ENCODE data around the gene CD48.
"Not testable (repeated sequence)": the region's sequence is repeated elsewhere in the genome, so short reads cannot be mapped to it uniquely, and the experiment has no call there.

The CD48 gene

GRCh38 chr1:160741612-160742348 is 30.2 kb upstream of the CD48 start:
- DNase-seq, result no peak

- no peak for DNase-seq
Observed at GRCh38 chr1:160741092-160741501, 29.5 kb upstream of the CD48 start.

GRCh38 chr1:160740133-160740688 is 28.6 kb upstream of the CD48 start:
- DNase-seq, result no peak

- DNase-seq, result no peak
Observed at GRCh38 chr1:160739098-160739511, 27.5 kb upstream of the CD48 start, which contains the start of gene SLAMF7. TSS of gene SLAMF7 (plus strand) at chr1:160739247. CDS start at chr1:160739302, 55 bp downstream.

GRCh38 chr1:160738271-160738670 is 26.6 kb upstream of the CD48 start:
- no peak for DNase-seq

- no peak for DNase-seq
Observed at GRCh38 chr1:160734301-160734700, 22.7 kb upstream of the CD48 start.

GRCh38 chr1:160733898-160734297 is 22.3 kb upstream of the CD48 start:
- DNase-seq, result no peak

GRCh38 chr1:160731990-160732389 is 20.4 kb upstream of the CD48 start:
- no peak for DNase-seq

GRCh38 chr1:160731564-160731963 is 19.9 kb upstream of the CD48 start:
- DNase-seq, result not testable (repeated sequence)

- DNase-seq, result no peak
Observed at GRCh38 chr1:160727316-160727640, 15.7 kb upstream of the CD48 start.

- DNase-seq, result peak; percentile 50
Observed at GRCh38 chr1:160726498-160727315, 15.1 kb upstream of the CD48 start.

GRCh38 chr1:160726114-160726497 is 14.5 kb upstream of the CD48 start:
- DNase-seq, result no peak

GRCh38 chr1:160724465-160725242 is 13.0 kb upstream of the CD48 start:
- no peak for DNase-seq

GRCh38 chr1:160723332-160723731 is 11.7 kb upstream of the CD48 start:
- DNase-seq, result no peak

- no peak for DNase-seq
Observed at GRCh38 chr1:160722726-160723125, 11.1 kb upstream of the CD48 start.

GRCh38 chr1:160721473-160721872 is 9.9 kb upstream of the CD48 start:
- no peak for DNase-seq

- DNase-seq, result no peak
Observed at GRCh38 chr1:160720356-160721085, 8.9 kb upstream of the CD48 start.

GRCh38 chr1:160718210-160718609 is 6.6 kb upstream of the CD48 start:
- no peak for DNase-seq

- no peak for DNase-seq
Observed at GRCh38 chr1:160717306-160717705, 5.7 kb upstream of the CD48 start.

GRCh38 chr1:160716013-160716412 is 4.4 kb upstream of the CD48 start:
- DNase-seq, result no peak

- not testable (repeated sequence) for DNase-seq
Observed at GRCh38 chr1:160714034-160714648, 2.5 kb upstream of the CD48 start.

- no peak for DNase-seq
Observed at GRCh38 chr1:160713161-160713560, 1.5 kb upstream of the CD48 start.
